NCI-H1694 treated with DMSO at 0.1 percent for 48 hours (cell line): Measurements from ENCODE around the gene TMEM170B.

Experiments
- DNase-seq: peaks from one replicate; lab custom pipeline; 2025; lab: John Stamatoyannopoulos, UW

The TMEM170B gene

GRCh38 chr6:11616200-11616611 is 78.7 kb downstream of the TMEM170B start:
- DNase-seq: no peak

GRCh38 chr6:11618533-11618932 is 81.0 kb downstream of the TMEM170B start:
- no peak for DNase-seq

DNA sequence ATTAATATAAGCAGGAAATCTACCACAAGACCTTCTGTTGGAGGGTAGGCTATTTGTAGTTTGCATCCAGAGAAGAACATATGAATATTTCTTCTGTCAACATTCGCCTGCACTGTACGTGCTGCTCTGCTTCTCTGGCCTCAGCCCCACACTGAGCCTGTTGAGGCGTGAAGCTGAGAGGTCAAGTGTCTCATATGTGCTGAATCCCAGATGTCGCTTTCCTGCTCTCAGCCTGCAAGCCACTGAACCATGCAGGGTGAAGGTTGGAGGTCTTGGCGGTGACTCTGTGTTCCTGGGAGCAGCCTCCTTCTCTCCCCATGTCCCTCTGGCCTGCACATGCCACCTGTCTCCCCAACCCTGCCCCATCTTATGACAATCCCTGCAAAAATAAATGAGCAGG is 83.6 kb downstream of the TMEM170B start:
- DNase-seq: no peak

DNA sequence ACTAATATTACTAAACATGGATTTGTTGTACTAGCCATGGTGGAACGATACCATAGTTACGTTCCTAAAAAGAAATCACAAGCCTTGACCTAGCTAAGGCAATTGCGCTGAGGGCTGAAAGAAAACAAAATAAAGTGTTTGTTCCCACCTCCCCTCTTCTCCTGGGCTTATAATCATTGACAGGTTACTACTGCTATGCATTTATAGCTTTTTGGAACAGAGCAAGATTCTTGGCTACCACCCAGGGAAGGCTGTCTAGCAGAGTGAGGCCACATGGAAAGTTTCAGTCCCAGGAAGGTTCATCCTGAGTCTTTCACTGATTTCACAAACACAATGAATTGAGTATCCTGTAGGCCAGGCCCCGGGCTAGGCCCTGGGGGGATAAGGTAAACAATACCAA is 84.6 kb downstream of the TMEM170B start:
- DNase-seq: no peak

DNA sequence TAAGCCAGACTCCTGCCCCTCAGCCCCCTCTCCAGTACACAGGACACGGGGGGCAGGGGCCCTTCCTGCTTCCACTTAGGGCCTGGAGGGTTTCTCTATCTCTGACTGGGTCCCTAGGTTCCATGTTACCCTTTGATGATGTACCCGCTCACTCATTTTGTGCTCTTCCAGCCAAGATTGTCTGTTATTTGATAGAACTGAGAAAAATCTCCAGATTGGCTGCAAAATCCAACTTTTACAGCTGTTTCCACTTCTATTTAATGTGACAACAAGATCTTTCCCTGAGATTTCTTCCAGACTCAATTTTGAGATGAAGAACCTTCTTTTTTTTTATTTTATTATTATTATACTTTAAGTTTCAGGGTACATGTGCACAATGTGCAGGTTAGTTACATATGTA is 85.7 kb downstream of the TMEM170B start:
- DNase-seq: no peak

GRCh38 chr6:11625302-11625701 is 87.8 kb downstream of the TMEM170B start:
- DNase-seq: no peak

GRCh38 chr6:11626356-11626755 is 88.8 kb downstream of the TMEM170B start:
- no peak for DNase-seq

- DNase-seq: no peak
Measured at GRCh38 chr6:11628562-11628961, 91.0 kb downstream of the TMEM170B start.

DNA sequence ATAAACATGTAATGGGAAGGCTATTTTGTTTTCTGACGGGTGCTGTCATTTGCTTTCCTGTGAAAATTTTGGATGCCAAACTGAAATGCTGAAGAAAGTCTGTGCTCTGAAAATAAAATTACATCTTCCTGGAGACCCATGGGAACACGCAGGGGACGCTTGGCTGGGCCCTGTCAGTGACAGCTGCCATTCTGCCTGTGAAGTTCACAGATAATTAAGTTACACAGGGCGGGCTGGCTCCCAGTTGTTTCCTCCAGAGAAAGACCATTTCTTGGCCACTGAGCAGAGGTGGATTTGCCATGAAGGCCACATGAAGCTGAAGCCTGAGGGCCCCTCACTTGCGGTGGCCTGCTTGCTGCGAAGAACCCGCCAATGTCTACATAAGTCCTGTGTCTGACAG is 93.5 kb downstream of the TMEM170B start:
- no peak for DNase-seq

- DNase-seq: no peak
Measured at GRCh38 chr6:11631539-11631938, 94.0 kb downstream of the TMEM170B start.

DNA sequence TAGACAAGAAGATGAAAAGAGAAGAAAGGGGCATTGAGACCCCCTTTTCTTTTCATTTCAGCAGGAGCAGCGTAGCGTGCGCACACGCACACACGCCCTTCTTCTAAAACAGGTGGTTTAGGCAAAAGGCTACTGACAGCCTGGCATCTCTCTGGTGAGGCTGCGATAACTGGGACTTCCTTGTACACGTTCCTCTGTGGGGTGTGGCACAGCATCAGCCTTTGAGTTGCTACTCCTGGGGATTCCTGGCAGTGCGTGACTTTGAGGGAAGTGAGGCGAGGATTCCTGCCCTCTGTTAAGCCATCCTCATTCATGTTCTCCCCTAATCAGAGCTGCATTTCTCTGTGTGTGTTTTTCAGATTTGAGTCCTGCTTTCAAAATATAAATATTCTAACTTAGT is 94.7 kb downstream of the TMEM170B start:
- DNase-seq: no peak

DNA sequence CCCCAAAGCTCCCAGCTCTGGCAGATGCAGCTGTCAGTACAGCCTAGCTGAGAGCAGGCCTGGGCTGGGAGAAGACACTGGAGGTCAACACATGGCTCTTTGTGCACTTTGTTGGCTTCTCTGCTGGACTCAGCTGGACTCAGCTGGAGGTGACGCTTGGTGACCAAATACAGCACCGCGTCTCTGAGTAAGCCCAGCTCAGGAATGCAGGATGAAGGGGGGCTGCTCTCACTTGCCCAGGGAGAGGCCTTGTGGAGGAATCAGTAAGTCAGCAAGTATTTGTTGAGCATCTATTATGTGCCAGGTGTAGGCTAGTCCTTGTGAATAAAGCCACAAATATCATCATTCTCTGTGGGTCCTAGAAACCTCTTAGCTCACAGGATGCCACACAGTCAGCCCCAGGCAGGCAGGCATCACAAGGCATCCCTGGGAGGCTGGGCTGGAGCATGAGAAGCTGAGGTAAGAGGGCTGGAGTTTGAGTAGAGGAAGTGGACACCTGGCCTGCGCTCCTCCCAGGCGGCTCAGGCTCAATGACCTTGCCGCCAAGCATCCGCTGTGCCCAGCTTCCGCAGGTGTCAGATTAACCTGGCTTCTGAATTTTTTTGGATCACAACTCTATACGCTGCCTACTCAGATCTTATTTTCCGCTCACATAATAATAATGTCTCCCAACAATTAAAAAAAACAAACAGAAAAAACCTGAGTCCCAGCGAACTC is 95.4 kb downstream of the TMEM170B start:
- DNase-seq: no peak
